NCI-H748 (cell line): ENCODE measurements around the gene TXNIP.

Experiments
- DNase-seq: peaks from one replicate; lab custom pipeline; 2025; ENCODE audit not compliant: unreplicated experiment; lab: John Stamatoyannopoulos, UW

The TXNIP gene

DNA sequence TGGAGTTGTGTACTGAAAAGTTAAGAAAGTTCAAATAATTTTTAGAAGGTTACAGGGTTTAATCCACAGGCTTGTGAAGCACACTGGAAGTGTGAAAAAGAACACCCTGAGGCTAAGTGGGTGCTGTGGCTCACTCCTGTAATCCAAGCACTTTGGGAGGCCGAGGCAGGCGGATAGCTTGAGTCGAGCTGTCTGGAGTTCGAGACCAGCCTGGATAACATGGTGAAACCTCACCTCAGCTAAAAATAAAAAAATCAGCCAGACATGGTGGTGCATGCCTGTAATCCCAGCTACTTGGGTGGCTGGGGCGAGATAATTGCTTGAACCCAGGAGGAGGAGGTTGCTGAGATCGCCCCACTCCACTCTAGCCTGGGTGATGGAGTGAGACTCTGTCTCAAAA lies 9.8 kb downstream of the TXNIP start:
- DNase-seq, result no peak

DNA sequence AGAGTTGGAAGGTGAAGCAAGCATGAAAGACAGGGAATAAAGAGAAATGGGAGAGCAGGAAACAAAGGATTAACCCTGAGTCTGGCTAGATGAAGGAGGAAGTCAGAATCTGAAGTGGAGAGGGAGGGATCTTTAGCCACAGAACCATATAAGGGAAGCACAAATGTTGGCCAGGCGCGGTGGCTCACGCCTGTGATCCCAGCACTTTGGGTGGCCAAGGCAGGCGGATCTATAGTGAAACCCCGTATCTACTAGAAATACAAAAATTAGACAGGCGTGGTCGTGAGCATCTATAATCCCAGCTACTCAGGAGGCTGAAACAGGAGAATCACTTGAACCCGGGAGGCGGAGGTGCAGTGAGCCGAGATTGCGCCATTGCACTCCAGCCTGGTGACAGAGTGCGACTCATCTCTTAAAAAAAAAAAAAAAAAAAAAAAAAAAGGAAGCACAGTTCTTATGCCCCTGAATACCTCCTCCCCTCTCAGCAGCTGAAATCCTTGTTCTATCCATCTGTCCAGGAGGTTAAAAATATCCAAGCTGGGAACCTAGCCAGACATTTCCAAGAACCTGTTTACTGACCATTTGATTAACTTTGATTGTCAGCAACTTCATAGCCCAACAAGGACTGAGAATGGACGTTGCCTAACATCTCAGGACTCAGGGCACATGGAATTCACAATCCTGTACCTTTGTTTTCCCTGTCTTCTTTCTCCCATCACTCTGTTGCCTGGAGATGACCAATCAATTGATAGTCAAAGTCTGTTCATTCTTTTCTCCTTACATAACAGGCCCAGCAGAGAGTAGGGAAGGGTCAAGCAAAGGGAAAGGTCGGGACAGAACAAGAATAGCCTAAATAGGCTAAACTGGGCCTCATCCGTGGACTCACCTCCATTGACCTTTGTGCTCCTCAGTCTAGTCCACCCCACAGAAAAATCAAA lies 10.6 kb downstream of the TXNIP start:
- no peak for DNase-seq

DNA sequence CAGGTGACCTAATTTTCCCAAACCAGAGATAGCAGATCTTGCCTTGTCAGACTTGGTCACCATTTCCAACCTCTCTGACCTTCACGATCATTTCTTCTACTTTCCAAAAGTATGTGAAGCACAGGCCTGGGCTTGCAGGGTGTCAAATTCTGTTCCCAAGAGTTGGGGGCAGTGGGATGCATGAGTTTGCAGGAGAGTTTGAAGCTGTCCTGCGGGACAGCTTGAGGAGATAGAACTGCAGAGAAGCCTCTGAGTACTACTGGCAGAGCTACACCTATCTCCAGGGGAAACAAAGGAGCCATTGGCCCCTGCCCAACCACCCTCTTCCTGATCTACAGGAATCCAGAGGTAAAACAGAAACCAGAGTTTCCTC lies 11.3 kb downstream of the TXNIP start:
- no peak for DNase-seq

DNA sequence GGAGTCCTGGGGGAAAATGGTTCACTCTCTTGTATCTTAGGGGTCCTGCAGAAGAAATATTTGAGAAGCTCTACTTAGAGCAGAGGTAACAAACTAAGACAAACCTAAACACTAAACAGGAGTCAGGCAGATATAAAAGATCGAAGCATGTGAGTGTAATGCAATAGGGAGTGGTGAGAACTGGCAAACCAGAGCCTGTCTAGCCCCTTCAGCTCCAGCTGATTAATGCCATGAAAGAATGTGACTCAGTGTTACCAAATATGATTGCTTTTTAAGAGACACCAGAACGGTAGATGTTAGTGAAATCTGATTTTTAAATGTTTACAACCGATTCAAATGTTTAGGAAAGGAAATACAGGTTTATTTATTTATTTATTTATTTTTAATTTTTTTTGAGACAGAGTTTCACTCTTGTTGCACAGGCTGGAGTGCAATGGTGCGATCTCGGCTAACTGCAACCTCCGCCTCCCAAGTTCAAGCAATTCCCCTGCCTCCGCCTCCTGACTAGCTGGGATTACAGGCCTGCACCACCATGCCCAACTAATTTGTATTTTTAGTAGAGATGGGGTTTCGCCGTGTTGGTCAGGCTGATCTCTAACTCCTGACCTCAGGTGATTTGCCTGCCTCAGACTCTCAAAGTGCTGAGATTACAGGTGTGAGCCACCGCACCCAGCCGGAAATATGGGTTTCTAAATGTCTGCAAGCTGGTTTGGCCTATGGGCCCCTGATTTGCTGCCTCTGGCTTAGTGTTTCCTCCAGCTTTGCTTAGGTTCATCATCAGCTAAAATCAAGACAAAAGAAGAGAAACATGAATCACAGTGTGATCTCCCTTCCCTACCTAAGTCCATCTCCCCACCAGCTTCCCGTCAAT lies 12.2 kb downstream of the TXNIP start:
- DNase-seq, result no peak

DNA sequence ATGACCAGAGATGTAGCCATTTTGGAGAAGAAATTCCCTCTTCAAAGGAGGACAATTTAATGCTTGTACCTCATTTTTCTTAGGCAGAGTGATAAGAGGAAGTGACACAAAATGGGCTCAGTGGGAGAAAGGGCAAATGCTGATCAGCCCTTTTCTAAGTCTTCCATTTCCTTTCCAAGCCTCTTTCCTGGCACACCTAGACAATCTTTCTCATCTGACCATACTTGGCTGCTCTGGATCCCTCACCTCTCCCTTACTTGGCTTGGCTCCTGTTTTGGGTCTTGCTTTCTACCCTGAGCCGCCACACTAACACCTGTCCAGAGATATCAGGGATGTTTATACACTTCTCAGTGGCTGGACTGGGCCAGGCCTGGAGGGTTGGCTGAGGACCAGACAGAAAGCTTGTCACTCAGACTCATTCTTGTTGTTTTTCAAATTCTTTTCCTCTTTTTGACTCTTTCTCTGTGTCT lies 13.1 kb downstream of the TXNIP start:
- DNase-seq, result no peak

DNA sequence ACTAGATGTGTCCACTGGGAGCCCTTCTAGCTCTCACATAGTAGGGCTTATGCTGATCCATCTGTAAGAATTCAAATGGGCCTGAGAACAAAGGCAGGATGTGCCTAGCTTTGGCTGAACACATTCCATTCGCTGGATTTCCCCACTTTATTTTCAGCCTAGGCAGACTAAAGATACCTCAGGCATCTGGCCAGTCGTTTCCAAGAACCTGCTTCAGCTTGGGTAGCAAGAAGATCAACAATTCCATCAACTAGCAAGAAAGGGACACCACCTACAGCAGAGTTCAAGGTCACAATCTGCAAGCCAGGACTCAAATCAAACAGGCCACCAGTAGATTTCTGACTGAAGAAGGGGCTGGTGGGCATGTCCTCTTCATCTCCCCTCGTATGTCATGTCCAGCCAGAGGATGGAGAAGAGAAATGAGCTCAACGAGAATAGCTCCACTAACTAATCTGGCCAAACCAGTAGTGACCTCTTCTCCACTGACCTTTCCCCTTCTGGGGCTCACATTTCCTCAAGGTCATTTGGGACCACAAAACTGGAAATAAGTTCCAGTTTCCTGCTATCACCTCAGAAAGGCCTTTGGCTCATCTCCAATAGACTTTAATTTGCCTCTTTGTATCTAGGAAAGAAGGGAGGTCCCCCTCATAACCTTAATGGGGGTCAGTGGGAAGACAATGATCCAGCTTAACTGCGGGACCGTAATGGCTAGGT lies 14.2 kb downstream of the TXNIP start:
- DNase-seq, result no peak

DNA sequence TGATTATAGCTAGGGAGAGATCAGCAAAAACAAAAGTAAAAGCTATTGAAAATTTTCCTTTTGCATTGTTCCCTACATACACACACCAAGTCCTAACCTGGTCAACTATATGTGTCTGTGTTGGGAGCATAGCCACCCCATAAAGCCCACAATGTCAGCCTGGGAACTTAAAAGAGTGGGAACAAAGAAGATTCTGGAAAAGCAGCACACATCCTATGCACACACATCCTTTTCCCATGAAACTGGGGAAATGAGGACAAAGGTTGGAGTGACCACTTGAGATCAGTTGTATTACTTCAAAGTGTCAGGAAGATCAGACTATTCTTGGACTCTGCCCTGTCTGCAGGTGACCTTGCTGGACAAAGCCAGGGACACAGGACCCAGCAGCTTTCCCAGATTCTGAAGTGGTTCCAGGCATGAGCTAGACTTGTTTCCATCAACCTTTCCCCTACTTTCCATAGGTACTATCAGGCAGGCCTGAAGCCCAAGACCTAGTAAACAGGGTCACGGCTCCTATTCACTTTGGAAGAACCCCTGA lies 15.9 kb downstream of the TXNIP start:
- DNase-seq, result no peak

DNA sequence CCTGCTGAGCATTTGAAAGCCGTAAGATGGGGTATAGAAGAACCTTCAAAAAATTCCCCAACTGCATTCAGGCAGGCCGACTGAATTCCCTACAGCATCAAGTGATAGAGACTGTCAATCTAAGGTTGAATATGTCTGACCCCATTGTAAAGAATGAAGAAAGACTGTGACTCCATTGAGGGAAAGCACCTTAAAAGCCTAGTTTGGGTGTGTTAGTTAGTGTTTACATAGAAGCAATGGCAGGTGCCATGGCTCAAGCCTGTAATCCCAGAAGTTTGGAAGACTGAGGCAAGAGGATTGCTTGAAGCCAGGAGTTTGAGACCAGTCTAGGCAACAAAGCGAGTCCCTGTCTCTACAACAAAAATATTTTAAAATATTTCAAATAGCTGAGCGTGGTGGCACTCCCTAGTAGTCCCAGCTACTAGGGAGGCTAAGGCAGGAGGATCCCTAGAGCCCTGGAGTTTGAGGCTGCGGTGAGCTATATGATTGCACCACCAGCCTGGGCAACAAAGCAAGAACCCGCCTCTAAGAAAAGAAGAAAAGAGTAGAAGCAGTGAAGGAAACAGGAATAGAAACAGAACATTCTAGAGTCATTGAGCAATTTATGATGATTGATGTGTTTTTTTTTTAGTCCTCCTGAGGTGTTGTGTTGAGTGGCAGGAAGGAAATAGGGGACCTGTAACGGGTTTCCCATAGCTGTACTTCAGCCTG lies 16.5 kb downstream of the TXNIP start:
- no peak for DNase-seq

DNA sequence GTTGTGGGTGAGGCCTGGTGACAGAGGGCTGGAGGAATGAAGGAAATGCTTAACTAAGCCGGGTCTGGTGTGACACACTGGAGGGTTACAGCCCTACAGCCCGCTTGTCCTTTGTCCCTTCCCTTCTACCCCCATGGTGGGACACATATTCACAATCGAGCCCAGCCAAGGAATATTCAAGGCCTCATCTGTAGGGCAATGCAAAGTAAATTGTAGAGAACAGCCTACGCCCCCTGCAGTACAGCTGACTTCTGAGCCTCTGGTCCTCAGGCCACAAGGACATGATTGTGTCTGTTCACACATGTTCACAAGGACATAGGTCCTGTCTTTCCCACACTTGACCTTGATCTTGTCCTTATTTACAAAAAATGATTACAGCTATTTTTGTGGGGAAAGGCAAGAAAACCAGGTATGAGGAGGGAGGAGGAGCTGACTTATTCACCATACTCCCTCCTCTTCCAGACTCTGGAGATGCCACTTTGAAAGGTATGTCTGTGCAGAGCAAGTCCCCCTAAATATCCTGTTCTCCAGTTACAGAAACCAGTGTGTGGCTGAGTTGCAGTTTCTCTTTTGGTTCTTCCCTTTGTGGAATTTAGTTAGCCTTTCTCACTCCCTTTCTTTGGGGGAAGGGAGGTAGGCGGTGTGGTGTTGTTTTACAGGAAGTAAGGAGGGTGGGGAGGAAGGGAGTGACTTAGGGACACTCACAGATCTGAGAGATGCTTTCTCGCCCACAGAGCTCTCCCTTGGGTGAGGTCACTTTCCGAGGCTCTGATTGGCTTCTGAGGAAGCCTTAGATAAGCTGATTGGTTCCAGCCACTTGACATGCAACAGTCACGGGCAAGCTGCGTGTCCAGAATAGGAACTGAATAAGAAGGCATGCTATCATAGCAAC lies 17.3 kb downstream of the TXNIP start:
- peak; percentile 100 for DNase-seq

DNA sequence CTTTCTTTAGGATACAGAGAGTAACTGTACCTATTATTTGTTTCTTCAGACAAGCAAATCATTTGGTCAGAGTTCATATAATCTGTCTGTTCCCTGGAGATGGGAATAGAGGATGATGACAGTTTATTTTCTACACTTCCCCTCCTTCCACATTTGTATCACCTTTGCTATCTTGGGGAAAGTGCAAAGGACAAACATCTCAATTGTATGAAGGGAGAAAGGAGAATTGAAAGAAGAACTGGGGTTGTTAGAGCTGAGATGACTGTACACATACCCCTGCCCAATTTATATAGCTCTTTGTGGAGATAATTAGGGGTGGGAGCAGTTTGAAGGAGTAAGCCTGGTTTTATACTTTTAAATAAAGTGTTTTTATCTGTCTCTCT lies 17.9 kb downstream of the TXNIP start:
- DNase-seq, result no peak

DNA sequence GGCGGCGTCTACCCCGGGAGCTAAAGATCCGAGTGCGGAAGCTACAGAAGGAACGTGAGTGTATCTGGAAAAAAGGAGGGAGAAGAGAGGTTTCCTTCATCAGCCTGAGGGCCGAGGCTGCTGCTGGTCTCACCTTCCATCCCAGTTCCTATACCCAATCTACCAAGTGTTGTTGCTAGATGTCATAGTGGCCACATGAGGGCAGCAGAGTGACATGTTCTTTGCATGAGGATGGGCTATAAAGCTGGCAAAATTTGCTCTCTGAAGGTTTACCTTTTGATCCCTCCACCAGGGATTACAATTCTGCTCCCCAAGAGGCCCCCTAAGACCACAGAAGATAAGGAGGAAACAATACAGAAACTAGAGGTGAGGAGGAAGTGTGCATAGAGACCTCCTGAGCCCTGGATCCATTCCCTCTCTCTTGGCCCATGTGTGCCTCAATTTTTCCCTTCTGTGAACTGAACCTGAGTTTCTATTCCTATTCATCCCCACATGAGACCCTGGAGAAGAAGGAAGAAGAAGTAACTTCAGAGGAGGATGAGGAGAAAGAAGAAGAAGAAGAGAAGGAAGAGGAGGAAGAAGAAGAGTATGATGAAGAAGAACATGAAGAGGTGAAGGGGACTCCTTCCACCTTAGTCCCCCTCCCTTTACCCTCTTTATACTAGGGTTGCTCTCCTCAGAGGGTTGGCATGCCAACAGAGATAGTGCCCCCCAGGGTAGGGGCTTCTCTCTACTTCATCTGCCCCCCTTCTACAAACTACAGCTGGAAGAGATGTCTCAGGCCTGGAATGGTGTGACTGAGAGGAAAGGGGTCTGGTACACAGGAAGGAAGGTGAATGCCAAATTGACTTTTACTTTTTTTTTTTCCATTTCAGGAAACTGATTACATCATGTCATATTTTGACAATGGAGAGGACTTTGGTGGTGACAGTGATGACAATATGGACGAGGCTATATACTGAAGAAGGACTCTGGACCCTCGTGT lies 18.6 kb downstream of the TXNIP start:
- DNase-seq, result peak; percentile 86

DNA sequence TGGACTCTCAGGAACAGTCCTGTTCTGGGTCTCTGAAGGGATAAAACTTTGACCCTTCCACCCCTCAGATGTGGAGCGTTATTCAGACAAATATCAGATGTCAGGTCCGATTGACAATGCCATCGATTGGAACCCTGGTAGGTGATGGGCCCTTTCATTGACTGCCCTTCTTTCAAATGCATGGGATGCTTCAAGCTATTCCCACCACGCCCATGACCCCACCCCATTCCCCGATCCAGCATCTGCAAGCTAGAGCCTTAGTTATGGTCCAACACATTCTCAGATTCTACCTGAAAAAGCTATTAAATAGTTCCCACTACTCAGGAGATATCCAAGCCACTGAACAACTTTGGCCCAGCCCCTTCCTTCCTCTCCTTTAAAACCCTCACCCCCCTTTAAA lies 19.4 kb downstream of the TXNIP start:
- no peak for DNase-seq

DNA sequence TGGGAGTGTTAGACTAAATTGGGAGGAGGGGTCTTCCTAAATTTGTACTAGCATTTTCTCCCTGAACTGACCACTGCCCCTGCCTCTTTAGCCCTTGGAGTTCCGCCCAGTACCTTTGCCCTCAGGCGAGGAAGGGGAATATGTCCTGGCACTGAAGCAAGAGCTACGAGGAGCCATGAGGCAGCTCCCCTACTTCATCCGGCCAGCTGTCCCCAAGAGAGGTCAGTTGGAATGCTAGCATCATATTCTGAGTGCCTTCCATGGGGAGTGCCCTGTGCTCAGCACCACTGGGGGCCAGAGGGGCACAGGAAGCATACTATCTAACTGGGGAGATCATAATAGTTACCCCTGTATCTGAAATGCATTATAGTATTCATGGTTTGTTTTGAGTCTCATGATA lies 21.2 kb downstream of the TXNIP start:
- DNase-seq, result no peak

DNA sequence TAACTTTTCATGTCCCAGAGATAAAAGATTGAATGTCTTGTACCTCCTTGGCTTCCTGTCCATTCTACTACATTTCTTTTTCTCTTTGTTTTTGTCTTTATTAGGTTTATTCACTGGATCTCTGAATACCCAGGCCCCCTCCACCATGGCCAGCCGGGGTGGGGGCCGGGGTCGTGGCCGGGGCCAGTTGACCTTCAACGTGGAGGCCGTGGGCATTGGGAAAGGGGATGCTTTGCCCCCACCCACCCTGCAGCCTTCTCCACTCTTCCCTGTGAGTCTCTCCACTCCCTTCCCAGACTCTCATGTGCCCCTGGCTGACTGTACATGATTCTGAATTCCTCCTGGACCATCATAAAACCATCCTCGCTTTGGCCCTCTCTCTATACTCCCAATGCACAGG lies 21.7 kb downstream of the TXNIP start:
- DNase-seq, result no peak

DNA sequence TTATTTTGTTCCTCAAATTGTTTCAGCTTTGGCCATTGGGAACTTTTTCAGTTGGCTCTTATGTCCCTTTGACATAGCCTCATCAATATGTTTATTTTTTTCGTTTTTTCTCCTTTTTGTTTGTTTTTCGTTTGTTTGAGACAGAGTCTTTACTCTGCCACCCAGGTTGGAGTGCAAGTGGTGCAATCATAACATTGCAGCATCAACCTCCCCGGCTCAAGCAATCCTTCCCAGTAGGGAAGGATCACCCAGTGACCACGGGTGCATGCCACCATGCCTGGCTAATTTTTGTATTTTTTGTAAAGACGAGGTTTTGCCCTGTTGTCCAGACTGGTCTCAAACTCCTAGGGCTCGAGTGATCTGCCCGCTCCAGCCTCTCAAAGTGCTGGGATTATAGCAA lies 23.8 kb downstream of the TXNIP start:
- DNase-seq, result no peak

DNA sequence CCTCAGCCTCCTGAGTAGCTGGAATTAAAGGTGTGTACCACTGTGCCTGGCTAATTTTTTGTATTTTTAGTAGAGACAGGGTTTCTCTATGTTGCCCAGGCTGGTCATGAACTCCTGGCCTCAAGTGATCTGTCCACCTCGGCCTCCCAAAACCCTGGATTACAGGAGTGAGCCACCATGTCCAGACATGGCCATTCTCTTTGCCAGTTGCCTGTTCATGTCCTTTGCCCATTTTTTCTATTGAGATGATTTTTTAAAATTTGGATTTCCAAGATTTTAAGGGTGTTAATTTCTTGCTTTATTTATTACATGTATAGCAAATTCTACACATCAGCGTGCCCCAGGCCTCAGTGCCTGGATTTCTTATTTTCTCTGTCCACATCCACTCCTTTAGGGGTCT lies 29.1 kb downstream of the TXNIP start:
- no peak for DNase-seq

DNA sequence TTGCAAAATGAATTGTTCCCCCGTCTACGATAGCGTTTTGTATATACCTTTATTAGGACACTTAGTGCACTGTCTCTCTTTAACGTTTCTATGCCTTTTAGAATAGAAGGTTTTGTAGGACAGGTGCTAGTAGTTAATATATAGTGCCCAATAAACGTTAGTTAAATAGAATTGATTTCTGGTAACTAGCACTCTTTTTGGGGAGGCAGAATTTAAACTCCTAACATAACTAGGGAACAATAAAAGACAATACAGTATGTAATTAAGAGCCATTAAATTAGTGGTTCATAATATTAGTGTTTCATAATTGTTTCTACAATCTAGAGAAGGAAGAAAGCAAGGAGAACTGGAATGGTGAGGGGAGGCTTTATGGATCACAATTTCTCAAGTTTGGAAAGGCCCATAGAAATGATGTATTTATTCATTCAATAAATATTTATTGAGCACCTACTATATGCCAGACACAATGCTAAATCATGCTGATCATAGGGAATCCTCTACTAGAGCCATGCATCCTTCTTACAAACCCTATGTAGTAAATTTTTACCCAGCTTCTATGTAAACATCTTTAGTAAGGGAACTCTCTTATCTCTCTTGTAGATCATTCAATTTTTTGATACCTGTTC lies 31.1 kb downstream of the TXNIP start:
- DNase-seq, result no peak
